Common myeloid progenitor, CD34-positive (primary cell): ENCODE data around the gene IFITM10.

Experiments used
- CTCF ChIA-PET: fragments of 350-600 bp; sonication (Branson Sonifier 250); formaldehyde crosslinking; loops from one replicate; lab custom pipeline; 2021; ENCODE audit warnings: antibody characterized with exemption; lab: Charles Lee
- POLR2A ChIA-PET: fragments of 350-600 bp; sonication (Branson Sonifier 250); formaldehyde crosslinking; loops from one replicate; lab custom pipeline; 2021; ENCODE audit warnings: antibody characterized with exemption; lab: Charles Lee
- DNase-seq, 3 donors: peaks; one replicate each; pipeline versions ENCODE4 v3.0.0 to v3.0.0-alpha.2; 2013
- H3K27ac ChIP-seq, 2 experiments: 1 replicate in 1 of 2; 2 replicates in 1 of 2; pipeline ENCODE4 v1.7.0; 2013; ENCODE audit warnings: inconsistent platforms in 2 of 2, low read length in 2 of 2, mild to moderate bottlenecking in 2 of 2, low read depth in 1 of 2, moderate library complexity in 1 of 2; ENCODE audit not compliant: severe bottlenecking in 2 of 2, insufficient read depth in 1 of 2, poor library complexity in 1 of 2
- H3K27me3 ChIP-seq, 5 experiments: replicated peaks in 2 of 5; 1 replicate in 3 of 5; 2 replicates in 2 of 5; pipeline versions ENCODE4 v1.6.1 to v1.7.0; 2013; ENCODE audit warnings: low read length in 4 of 5, mild to moderate bottlenecking in 2 of 5, moderate library complexity in 2 of 5, inconsistent platforms in 1 of 5; ENCODE audit not compliant: insufficient read depth in 5 of 5, control insufficient read depth in 4 of 5
- H3K36me3 ChIP-seq, 4 experiments: 1 replicate in 2 of 4; 2 replicates in 2 of 4; pipeline versions ENCODE4 v1.6.1 to v1.7.0; 2013; ENCODE audit warnings: low read length in 3 of 4, control low read depth in 1 of 4, mild to moderate bottlenecking in 1 of 4; ENCODE audit not compliant: control insufficient read depth in 4 of 4, insufficient read depth in 4 of 4
- H3K4me1 ChIP-seq, 4 experiments: 1 replicate in 3 of 4; 2 replicates in 1 of 4; pipeline versions ENCODE4 v1.6.1 to v1.7.1; 2013; ENCODE audit warnings: low read length in 3 of 4, mild to moderate bottlenecking in 3 of 4, control low read depth in 1 of 4, inconsistent platforms in 1 of 4, moderate library complexity in 1 of 4; ENCODE audit not compliant: control insufficient read depth in 4 of 4, insufficient read depth in 4 of 4; ENCODE audit errors: control extremely low read depth in 1 of 4
- H3K4me3 ChIP-seq, 7 experiments: 1 replicate in 4 of 7; 2 replicates in 3 of 7; pipeline versions ENCODE4 v1.5.1 to v1.7.0; 2013; ENCODE audit warnings: mild to moderate bottlenecking in 7 of 7, low read length in 6 of 7, moderate library complexity in 6 of 7, inconsistent platforms in 2 of 7, low read depth in 2 of 7, control low read depth in 1 of 7; ENCODE audit not compliant: insufficient read depth in 4 of 7, control insufficient read depth in 1 of 7; ENCODE audit errors: extremely low read depth in 1 of 7
- H3K9me3 ChIP-seq, 5 experiments: 1 replicate in 4 of 5; 2 replicates in 1 of 5; pipeline versions ENCODE4 v1.6.1 to v1.7.1; 2013; ENCODE audit warnings: low read length in 4 of 5, mild to moderate bottlenecking in 2 of 5, inconsistent platforms in 1 of 5, low read depth in 1 of 5, moderate library complexity in 1 of 5; ENCODE audit not compliant: control insufficient read depth in 4 of 5, insufficient read depth in 2 of 5; ENCODE audit errors: control extremely low read depth in 1 of 5
- WGBS: methylation state at CpG from one replicate; pipeline ENCODE4 v1.1.5; 2013; ENCODE audit not compliant: insufficient coverage; 5-methylcytosine and 5-hydroxymethylcytosine counted together

The IFITM10 gene

GRCh38 chr11:1768141-1768469, 17.7 kb upstream of the IFITM10 start:
- no peak for DNase-seq
- H3K27me3 ChIP-seq = no peaks in the 10 kb centered on the region
- H3K36me3 ChIP-seq = no peaks in the 10 kb centered on the region
- H3K9me3 ChIP-seq = no peaks in the 10 kb centered on the region
- H3K4me1 ChIP-seq = peaks cover 4 to 27% (median 25%) of the 10 kb centered on the region in 4 experiments
- H3K27ac ChIP-seq = no peak overlapping the region
- POLR2A ChIA-PET = no interaction called here
- no peak overlapping the region for H3K4me3 ChIP-seq
- 89% methylated on average over 3 of the region's 7 CpGs for WGBS
- CTCF ChIA-PET = no interaction called here

DNA sequence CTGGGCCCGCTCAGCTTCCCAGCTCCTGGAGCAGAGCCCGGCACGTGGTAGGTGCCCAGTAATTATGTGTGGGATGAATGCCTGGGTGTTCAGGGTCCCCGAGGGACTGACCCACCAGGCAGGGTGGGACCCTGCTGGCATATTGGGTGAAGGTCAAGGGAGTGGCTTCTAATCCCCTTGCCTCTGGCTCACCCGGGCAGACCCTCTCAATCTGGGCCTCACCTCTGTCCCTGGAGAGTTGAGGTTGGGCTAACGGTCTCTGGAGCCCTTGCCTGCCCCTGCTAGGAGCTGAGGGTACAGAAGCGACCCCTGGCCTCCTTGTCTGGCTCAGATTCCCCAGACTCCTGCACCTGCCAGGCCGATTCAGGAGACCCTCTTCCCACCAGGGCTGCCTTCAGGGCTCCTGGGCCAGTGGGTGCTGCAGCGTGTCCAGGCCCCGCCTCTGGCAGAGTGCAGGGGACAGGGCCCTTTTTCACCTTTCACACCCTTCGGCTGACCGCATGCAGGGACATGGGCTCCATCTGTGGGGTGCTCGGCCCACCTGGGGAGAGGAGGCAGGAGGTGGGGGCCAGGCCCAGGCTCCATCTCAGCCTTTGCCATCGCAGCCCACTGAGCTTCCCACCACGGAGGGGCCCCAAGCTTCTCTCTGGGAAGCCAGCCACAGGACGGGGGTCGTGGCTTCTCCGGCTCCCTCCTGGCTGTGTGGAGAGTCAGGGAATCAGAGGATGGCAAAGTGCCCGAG, 17.2 kb upstream of the IFITM10 start:
- POLR2A ChIA-PET = no interaction called here
- Histone ChIP-seq H3K4me1 (peaks cover 4 to 27% (median 26%) of the 10 kb centered on the region in 4 experiments), H3K9me3 (no peaks in the 10 kb centered on the region), H3K27me3 (no peaks in the 10 kb centered on the region), H3K36me3 (no peaks in the 10 kb centered on the region), H3K27ac (no peak overlapping the region), H3K4me3 (no peak overlapping the region)
- CTCF ChIA-PET = interaction anchor here (1.2 to 1.5 kb wide), 2 partner anchors 11 kb away, joined by 3 read pairs; no protein-coding TSS in a partner anchor
- 98% methylated on average over 17 of the region's 19 CpGs for WGBS
- no peak for DNase-seq

DNA sequence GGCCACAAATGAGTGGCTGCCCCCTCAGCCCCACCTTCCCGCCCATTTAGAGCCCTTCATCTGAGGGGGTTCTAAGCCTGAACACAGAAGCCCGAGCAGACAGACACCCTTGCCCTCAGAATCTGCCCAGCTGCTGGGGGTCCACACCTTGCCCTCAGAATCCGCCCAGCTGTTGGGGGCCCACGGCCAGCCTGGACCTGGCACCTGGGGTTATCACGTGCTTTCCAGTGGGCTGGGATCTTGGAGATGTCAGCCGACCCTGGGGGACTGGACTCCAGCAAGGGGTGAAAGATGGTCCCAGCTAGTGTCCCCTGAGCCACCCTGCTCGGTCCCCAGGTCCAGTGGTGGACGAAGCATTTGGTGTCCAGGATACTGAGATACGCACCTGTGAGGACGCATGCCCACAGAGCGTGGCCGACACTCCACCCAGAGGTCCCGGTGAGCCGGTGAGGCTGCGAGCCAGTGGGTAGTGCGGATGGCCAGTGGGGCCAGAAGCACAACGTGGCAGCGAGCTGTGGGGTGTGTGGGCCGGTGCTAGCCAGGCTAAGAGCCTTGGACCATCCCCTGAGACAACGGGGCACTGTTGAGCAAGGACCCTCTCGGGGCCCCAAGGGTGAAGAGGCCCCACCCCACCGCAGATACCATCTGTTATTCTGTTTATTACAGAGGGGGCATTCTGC, 16.5 kb upstream of the IFITM10 start:
- Histone ChIP-seq H3K27ac (no peak overlapping the region), H3K27me3 (no peaks in the 10 kb centered on the region), H3K4me1 (peaks cover 0 to 27% (median 26%) of the 10 kb centered on the region in 4 experiments), H3K36me3 (no peaks in the 10 kb centered on the region), H3K4me3 (no peak overlapping the region), H3K9me3 (no peaks in the 10 kb centered on the region)
- CTCF ChIA-PET = interaction anchor here (0.8 to 1.5 kb wide), 4 partner anchors 10 to 60 kb away, joined by 3 to 4 read pairs (median 3); no protein-coding TSS in a partner anchor
- POLR2A ChIA-PET = no interaction called here
- DNase-seq = no peak
- 97% methylated on average over 16 of the region's 22 CpGs for WGBS

GRCh38 chr11:1765871-1766718, 15.7 kb upstream of the IFITM10 start:
- ChIA-PET POLR2A (no interaction called here), CTCF (interaction anchor here (0.8 to 1.7 kb wide), 7 partner anchors 9 to 65 kb away, joined by 3 to 4 read pairs (median 3); no protein-coding TSS in a partner anchor)
- Histone ChIP-seq H3K36me3 (peaks cover 0 to 2% (median under 1%) of the 10 kb centered on the region in 4 experiments), H3K27ac (no peak overlapping the region), H3K9me3 (no peaks in the 10 kb centered on the region), H3K27me3 (no peaks in the 10 kb centered on the region), H3K4me3 (no peak overlapping the region), H3K4me1 (peaks cover 0 to 33% (median 29%) of the 10 kb centered on the region in 4 experiments)
- 96% methylated on average over 27 of the region's 28 CpGs for WGBS
- no peak for DNase-seq

GRCh38 chr11:1763796-1764661, 13.6 kb upstream of the IFITM10 start, which contains the start of gene CTSD:
Gene CTSD (minus strand): TSS chr11:1763927. CDS start chr11:1763859, 68 bp downstream.
- ChIA-PET CTCF (interaction anchor here (1.3 to 1.7 kb wide), 3 partner anchors 12 to 64 kb away, joined by 3 to 6 read pairs (median 3); no protein-coding TSS in a partner anchor), POLR2A (interaction anchor here (0.7 to 1.6 kb wide), 2 partner anchors 13 to 58 kb away, joined by 3 to 5 read pairs; partner anchors contain the start of gene IFITM10)
- no peaks in the 10 kb centered on the region for H3K27me3 ChIP-seq
- peak; percentile 54 to 79 (median 77) for DNase-seq
- H3K9me3 ChIP-seq = no peaks in the 10 kb centered on the region
- H3K4me1 ChIP-seq = peaks cover 0 to 53% (median 50%) of the 10 kb centered on the region in 4 experiments
- peak within 1 kb of the TSS; percentile 46 to 87 (median 77) for H3K4me3 ChIP-seq
- H3K27ac ChIP-seq = peak within 1 kb of the TSS; percentile 25 to 66
- 3% methylated on average over 75 of the region's 85 CpGs for WGBS
- peaks cover 0 to 22% (median 5%) of the 10 kb centered on the region in 4 experiments for H3K36me3 ChIP-seq

GRCh38 chr11:1763336-1763795, 13.0 kb upstream of the IFITM10 start:
- Histone ChIP-seq H3K4me1 (peaks cover 0 to 60% (median 57%) of the 10 kb centered on the region in 4 experiments), H3K27ac (peak overlapping the region; percentile 25 to 66), H3K36me3 (peaks cover 0 to 27% (median 5%) of the 10 kb centered on the region in 4 experiments), H3K9me3 (no peaks in the 10 kb centered on the region), H3K27me3 (no peaks in the 10 kb centered on the region), H3K4me3 (peak overlapping the region; percentile 46 to 87 (median 77))
- peak in 1 of 3 donors; percentile 42 for DNase-seq
- ChIA-PET POLR2A (interaction anchor here (0.7 to 1.6 kb wide), 2 partner anchors 12 to 58 kb away, joined by 3 to 5 read pairs; partner anchors contain the start of gene IFITM10), CTCF (interaction anchor here (1.3 kb wide), 1 partner anchor 11 kb away, joined by 6 read pairs; no protein-coding TSS in a partner anchor)
- WGBS = under 1% methylated on average over 32 of the region's 32 CpGs
